T-helper 2 cell treated with Interferon-gamma antibody and Interleukin-4, amounts not matched to agents 5 μg/mL and 100 μg/mL, for 36 hours (primary cell): ENCODE measurements around the gene SS18L1.

Experiments
- DNase-seq: peaks from one replicate; pipeline ENCODE4 v3.0.0; 2021; ENCODE audit warnings: low spot score
- H3K27ac Mint-ChIP-seq: one replicate; pipeline ENCODE4 v1.8.0; 2021; ENCODE audit warnings: mild to moderate bottlenecking, mixed read lengths
- H3K27me3 Mint-ChIP-seq: one replicate; pipeline ENCODE4 v1.8.0; 2021; ENCODE audit warnings: low read depth, mixed read lengths
- H3K36me3 Mint-ChIP-seq: one replicate; pipeline ENCODE4 v1.8.0; 2021; ENCODE audit warnings: low read depth, mixed read lengths
- H3K4me1 Mint-ChIP-seq: one replicate; pipeline ENCODE4 v1.8.0; 2021; ENCODE audit warnings: low read depth, mixed read lengths
- H3K4me3 Mint-ChIP-seq: one replicate; pipeline ENCODE4 v1.8.0; 2022; ENCODE audit warnings: mild to moderate bottlenecking, moderate library complexity, mixed read lengths
- H3K9me3 Mint-ChIP-seq: one replicate; pipeline ENCODE4 v1.8.0; 2021; ENCODE audit warnings: mixed read lengths

The SS18L1 gene

DNA sequence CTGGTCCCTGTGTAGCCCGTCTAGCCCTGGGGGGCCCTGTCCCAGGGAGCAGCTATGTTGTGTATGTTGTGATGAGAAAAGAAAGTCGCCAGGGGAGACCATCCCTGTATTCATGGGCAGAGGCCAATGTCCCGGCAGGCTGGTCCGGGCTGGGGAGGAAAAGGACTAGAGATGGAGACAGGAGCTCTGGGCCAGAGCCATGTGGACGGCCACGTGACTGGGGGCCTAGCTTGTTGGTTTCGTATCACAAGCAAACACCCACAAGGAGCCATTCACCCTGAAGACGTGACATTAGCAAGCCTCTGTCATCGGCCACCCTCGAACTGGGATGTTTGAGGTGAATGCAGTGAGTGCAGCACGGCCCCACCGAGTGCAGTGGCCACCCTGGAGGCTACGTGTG, 79.4 kb downstream of the SS18L1 start:
- H3K4me1 Mint-ChIP-seq: no peaks in the 10 kb centered on the region
- no peaks in the 10 kb centered on the region for H3K9me3 Mint-ChIP-seq
- DNase-seq: no peak
- H3K27ac Mint-ChIP-seq: no peak overlapping the region
- H3K36me3 Mint-ChIP-seq: no peaks in the 10 kb centered on the region
- no peak overlapping the region for H3K4me3 Mint-ChIP-seq
- H3K27me3 Mint-ChIP-seq: peaks cover 18% of the 10 kb centered on the region

DNA sequence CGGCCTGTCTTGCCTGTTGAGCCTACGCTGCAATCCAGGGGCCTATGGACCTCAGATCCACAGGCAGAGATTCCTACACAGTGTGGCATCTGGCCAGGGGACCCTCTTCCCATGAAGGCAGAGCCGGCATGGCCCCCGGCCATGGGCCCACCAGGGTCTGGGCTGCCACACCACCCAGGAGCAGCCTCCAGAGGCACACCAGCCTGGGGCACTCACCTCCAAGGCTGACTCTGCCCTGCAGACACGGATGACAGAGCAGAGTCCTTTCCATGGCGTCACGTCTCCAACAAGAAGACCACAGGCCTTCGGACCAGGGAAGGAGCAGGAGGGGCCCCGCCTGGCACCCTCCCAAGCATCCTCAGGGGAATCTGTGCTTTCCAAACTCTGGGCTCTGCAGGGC, 80.0 kb downstream of the SS18L1 start:
- Mint-ChIP-seq H3K27me3 (peaks cover 18% of the 10 kb centered on the region), H3K27ac (no peak overlapping the region), H3K4me3 (no peak overlapping the region), H3K9me3 (no peaks in the 10 kb centered on the region), H3K36me3 (no peaks in the 10 kb centered on the region), H3K4me1 (no peaks in the 10 kb centered on the region)
- DNase-seq: no peak

DNA sequence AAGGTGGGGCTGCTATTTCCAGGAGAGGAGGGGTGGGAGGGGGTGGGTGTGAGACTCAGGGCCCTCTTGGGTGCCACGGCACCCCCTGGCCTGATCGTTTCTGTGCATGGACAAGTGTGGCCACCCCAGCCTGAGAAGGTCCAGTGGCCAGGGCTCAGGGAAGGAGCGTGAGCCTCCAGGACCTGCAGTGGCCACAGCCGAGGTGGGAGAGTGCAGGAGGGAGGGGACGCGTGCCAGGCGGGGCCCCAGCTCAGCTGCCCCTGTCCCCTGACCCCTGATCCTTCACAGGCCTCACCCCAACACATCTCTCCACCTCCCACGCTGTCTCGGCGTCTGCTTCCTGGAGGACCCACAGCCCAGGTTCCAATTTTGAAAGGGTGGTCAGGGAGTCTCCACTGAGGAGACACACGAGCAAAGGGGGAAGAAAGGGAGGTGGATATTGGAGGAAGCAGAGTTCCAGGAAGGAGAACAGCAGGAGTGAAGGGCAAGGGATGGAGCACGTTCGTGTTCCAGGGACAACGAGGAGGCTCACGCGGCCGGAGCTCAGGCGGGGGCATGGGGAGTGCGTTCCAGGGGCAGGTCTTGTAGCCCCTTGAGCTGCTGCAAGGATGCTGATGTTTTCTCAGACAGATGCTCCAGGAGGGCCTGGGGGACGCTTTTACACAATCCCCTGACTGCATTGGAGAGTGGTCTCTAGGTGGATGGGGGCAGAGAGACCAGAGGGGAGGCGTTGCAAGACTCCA, 80.7 kb downstream of the SS18L1 start:
- H3K27me3 Mint-ChIP-seq: peaks cover 12% of the 10 kb centered on the region
- H3K27ac Mint-ChIP-seq: no peak overlapping the region
- no peaks in the 10 kb centered on the region for H3K9me3 Mint-ChIP-seq
- H3K36me3 Mint-ChIP-seq: no peaks in the 10 kb centered on the region
- DNase-seq: no peak
- no peaks in the 10 kb centered on the region for H3K4me1 Mint-ChIP-seq
- no peak overlapping the region for H3K4me3 Mint-ChIP-seq

DNA sequence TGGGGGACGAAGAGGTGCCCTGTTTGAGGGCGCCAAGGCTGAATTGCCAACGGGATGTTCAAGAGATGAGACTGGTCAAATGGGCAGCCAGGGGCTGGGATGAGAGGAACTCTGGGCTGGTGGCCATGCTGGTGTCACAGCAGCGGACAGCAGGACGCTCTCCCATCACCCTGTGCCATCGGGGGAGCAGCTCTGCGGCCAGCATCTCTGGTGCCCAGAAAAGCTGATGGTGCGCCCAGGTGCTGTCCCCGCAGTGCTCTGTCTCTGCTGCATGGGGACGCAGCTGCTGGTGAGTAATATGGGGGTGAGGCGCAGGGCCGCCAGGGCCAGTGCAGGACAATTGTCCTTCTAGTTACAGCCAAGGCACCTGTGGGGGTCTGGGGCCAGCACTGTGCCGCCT, 81.5 kb downstream of the SS18L1 start:
- Mint-ChIP-seq H3K4me3 (no peak overlapping the region), H3K9me3 (no peaks in the 10 kb centered on the region), H3K27ac (no peak overlapping the region), H3K4me1 (no peaks in the 10 kb centered on the region), H3K36me3 (no peaks in the 10 kb centered on the region), H3K27me3 (peaks cover 12% of the 10 kb centered on the region)
- DNase-seq: no peak

DNA sequence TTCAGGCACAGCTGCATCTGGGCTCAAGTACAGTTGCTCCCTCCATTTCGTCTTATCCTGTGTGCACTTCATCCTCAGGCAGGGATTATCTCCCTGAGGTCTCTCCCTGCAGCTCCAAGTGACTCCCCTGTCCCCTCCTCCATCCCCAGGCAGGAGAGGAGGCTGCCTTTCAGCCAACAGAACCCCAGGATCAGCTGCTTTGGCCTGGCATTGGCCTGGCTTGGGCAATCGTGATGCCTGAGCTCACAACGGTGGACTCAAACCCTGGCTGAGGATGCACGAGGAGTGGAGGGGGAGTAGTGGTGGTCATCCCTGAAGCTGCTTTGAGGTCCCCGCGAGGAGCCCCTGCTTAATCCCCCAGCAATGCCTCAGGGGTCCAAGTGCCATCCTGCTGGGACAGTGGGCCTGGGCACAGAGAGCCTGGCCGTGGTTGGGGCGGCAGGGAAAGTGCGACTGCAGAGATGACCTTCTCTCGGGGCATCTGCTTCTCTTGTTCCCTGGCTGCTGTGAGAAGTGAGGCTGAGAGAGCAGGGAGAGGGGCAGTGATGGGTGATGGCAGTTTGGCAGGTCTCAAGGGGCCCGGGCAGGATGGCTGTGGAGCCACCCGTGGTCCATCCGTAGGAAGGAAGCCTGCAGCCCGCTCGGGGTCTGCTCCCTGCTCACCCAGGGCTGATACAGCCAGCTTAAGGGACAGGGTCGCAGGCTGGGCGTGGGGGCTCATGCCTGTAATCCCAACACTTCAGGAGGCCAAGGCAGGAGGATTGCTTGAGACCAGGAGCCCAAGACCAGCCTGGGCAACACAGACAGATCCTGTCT, 82.5 kb downstream of the SS18L1 start:
- Mint-ChIP-seq H3K36me3 (no peaks in the 10 kb centered on the region), H3K9me3 (no peaks in the 10 kb centered on the region), H3K27me3 (peaks cover 6% of the 10 kb centered on the region), H3K4me3 (no peak overlapping the region), H3K4me1 (no peaks in the 10 kb centered on the region), H3K27ac (no peak overlapping the region)
- no peak for DNase-seq

DNA sequence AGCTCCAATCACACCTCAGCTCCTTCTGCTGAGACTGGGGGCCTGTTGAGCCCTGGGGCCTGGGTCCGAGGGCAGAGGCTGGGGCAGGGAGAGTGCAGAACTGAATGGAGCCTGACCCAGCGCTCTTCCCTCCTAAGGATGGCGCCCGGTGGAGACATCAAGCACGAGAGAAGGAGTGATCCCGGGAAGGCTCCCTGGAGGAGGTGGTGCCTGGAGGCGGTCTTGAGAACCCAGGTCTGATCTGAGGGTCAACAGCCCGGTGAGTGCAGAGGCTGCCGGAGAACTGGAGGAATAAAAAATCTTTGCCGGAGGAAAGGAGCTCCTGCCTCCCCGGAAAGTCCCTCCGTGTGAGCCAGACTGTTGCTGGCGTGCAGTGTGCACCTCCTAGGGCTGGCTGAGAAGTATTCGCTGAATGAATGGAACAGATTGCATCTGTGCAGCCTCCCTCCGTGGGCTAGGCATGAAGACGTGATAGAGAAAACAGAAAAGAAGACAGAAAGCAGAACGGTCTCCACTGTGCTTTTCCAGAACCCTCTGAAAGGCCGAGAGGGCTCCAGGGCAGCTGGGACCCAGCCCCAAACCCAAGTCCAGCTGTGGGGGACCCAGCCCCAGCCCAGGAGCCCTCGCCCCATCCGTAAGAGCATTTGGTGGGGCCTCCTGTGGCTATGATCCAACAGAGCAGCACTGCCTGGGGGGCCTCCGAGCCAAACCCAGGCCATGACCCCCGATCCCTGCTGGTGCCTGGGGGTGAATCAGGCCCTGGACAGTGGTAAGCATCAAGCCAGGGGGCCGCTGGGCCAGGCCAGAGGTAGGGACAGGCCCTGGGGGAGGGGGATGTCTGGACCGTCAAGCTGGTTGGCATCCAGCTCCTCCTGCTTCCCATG, 83.4 kb downstream of the SS18L1 start:
- Mint-ChIP-seq H3K9me3 (no peaks in the 10 kb centered on the region), H3K27me3 (no peaks in the 10 kb centered on the region), H3K4me1 (no peaks in the 10 kb centered on the region)

DNA sequence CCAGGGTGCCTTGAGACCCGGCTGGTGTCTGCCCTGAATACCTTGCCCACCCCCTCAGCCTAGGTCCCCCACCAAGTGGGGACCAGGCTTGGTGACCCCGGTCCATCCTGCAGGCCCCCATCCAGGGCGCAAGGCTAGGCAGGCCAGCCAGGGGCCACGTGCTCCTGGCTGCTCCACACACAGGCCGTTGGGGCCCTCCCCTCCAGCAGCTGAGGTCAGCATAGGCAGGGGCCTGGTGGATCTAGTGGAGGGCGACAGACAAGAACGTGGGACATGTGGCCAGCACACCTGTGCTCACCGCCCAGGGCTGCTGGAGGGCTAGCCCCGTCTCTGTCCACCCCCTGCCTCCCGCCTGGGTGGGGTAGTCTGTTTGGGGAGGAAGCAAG, 84.0 kb downstream of the SS18L1 start:
- no peak overlapping the region for H3K4me3 Mint-ChIP-seq
- H3K27me3 Mint-ChIP-seq: no peaks in the 10 kb centered on the region
- no peaks in the 10 kb centered on the region for H3K9me3 Mint-ChIP-seq
- H3K4me1 Mint-ChIP-seq: no peaks in the 10 kb centered on the region
- H3K36me3 Mint-ChIP-seq: no peaks in the 10 kb centered on the region
- DNase-seq: no peak
- H3K27ac Mint-ChIP-seq: no peak overlapping the region

More for the DNA sequence above, 83.4 kb downstream of the SS18L1 start:
- H3K27ac Mint-ChIP-seq: no peak overlapping the region
- no peak for DNase-seq
- H3K4me3 Mint-ChIP-seq: no peak overlapping the region
- H3K36me3 Mint-ChIP-seq: no peaks in the 10 kb centered on the region

DNA sequence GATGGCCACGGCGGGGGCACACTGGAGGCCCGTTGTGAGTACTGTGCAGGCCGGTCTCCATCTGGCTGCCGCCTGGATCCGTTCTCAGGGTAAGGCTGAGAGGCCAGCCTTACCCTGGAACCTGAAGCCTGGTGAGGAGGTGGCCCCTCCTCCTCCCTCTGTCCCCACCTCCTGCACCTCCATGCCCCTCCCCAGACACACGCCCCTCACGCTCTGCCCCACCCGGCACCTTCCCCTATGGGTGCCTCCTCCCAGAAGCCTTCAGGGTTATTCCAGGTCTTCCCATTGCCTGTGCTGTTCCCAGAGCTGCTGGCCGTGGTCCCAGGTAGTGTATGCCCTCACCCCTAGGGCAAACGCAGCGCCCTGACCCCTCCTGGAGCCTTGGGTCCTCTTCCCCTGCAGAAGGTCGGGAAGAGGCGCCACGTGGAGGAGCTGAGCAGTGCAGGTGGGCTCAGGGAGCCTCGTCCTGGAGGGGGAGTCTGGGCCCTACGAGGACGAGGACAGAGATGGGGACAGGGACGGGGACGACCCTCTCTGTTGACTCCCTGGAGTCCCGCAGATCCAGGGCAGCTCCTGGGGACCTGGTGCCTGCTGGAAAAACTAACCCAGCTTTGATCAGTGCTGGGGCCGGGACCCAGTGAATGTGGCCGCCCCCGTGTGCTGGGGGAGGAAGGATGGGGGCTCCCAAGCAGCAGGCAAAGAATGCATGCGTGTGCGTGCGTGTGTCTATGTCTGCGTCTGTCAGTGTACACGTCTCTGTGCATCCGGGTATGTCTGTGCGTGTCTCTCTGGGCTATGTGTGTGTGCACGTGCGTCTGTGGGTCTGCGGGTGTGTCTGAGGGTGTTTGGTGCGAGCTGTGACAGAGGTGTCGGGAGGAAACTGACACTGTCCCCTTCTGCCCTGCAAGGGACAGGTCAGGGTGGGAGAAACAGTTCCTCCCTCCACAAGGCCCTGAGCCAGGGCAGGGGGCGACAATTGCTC, 84.7 kb downstream of the SS18L1 start:
- Mint-ChIP-seq H3K9me3 (no peaks in the 10 kb centered on the region), H3K4me3 (no peak overlapping the region), H3K27ac (no peak overlapping the region), H3K4me1 (no peaks in the 10 kb centered on the region), H3K36me3 (no peaks in the 10 kb centered on the region), H3K27me3 (no peaks in the 10 kb centered on the region)
- no peak for DNase-seq

DNA sequence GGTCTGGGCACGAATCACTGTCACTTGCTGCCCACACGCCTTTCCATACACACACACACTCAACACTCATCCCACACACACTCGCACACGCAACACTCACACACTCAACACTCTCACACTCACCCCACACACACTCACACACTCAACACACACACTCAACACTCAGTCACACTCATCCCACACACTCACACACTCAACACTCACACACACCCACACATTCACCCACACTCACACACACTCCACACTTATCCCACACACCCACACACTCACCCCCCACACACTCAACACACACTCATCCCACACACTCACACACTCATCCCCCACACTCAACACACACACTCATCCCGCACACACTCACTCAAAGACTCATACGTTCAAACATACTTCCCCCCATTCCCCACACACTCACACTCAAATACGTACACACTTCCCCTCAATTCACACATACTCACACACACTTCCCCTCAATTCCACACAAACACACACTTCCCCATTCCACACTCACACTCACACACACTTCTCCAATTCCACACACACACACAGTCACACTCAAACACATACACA, 85.5 kb downstream of the SS18L1 start:
- DNase-seq: no peak
- Mint-ChIP-seq H3K9me3 (no peaks in the 10 kb centered on the region), H3K4me1 (no peaks in the 10 kb centered on the region), H3K4me3 (no peak overlapping the region), H3K27ac (no peak overlapping the region), H3K27me3 (no peaks in the 10 kb centered on the region), H3K36me3 (no peaks in the 10 kb centered on the region)

DNA sequence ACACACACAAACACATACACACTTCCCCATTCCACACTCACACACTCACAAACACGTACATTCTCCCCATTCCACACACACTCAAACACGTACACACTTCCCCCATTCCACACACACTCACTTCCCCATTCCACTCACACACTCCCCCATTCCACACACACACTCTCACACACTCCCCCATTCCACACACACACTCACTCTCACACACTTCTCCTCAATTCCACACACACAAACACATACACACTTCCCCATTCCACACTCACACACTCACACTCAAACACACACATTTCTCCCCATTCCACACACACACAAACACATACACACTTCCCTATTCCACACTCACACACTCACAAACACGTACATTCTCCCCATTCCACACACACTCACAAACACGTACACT, 86.1 kb downstream of the SS18L1 start:
- Mint-ChIP-seq H3K4me1 (no peaks in the 10 kb centered on the region), H3K4me3 (no peak overlapping the region), H3K27ac (no peak overlapping the region), H3K36me3 (no peaks in the 10 kb centered on the region), H3K9me3 (no peaks in the 10 kb centered on the region), H3K27me3 (no peaks in the 10 kb centered on the region)
- DNase-seq: no peak

DNA sequence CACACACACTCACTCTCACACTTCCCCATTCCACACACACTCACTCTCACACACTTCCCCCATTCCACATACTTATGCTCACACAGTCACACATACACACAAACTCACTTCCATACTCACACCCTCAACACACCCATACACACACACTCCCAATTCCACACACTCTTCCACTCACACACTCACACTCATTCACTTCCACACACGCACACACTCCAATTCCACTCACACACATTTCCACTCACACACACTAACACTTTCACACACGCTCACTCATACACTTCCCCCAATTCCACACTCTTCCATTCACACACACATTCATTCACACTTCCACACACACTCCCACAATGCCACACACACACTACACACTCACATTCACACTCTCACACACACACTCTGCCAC, 86.7 kb downstream of the SS18L1 start:
- H3K9me3 Mint-ChIP-seq: no peaks in the 10 kb centered on the region
- no peak for DNase-seq
- no peaks in the 10 kb centered on the region for H3K27me3 Mint-ChIP-seq
- H3K4me3 Mint-ChIP-seq: no peak overlapping the region
- H3K27ac Mint-ChIP-seq: no peak overlapping the region
- no peaks in the 10 kb centered on the region for H3K36me3 Mint-ChIP-seq
- no peaks in the 10 kb centered on the region for H3K4me1 Mint-ChIP-seq

DNA sequence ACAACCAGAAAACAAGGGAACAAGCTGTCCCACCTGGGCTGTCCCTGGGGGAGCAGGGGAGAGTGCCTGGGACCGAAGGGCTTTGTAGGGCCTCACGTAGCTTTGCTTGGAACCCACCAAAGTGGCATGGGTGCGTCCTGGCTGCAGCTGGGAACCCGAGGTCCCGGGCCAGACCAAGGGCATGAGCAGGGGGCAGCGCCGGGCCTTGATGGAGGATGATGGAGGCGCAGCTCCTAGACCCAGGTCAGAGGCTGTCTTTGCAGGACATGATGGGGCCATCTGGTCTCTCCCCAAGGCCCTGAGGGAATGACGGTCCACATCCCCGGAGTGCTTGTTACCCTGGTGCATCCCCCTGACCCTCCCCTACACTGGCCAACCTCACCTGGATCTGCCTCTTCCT, 87.1 kb downstream of the SS18L1 start:
- Mint-ChIP-seq H3K9me3 (no peaks in the 10 kb centered on the region), H3K36me3 (no peaks in the 10 kb centered on the region), H3K27ac (no peak overlapping the region), H3K4me1 (no peaks in the 10 kb centered on the region), H3K4me3 (no peak overlapping the region), H3K27me3 (no peaks in the 10 kb centered on the region)
- no peak for DNase-seq

DNA sequence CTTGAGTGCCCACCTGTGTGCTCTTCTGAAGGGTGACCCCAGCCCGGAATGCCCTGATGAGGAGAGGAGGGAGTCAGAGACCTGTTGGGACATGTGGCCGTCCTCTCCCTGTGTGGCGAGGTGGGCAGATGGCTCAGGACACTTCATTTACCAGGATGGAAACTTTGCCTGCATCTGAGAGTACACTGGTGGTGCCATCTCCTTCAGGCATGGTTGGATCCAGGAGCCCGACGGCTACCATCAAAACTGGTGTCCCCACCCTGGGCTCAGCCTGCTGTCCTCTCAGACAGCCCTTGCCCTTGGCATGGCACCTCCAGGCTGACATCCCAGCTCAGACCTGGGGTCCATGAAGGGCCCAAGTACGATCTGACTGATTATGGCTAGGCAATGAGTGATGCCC, 87.7 kb downstream of the SS18L1 start:
- Mint-ChIP-seq H3K27me3 (no peaks in the 10 kb centered on the region), H3K4me3 (no peak overlapping the region), H3K27ac (no peak overlapping the region), H3K4me1 (no peaks in the 10 kb centered on the region), H3K9me3 (no peaks in the 10 kb centered on the region), H3K36me3 (no peaks in the 10 kb centered on the region)
- DNase-seq: no peak
